T-cell (primary cell): ENCODE results near the gene S100A4. TPM values are rescaled to one million over a fixed set of nuclear protein-coding genes. Genes with fewer than 3 reads are reported as not detected.
"Not testable (repeated sequence)": the region's sequence is repeated elsewhere in the genome, so short reads cannot be mapped to it uniquely, and the experiment has no call there.

Experiments
- ATAC-seq, 4 experiments: fragments of 200-7000 bp in 3 of 4; fragments of 150-1000 bp in 1 of 4; cut with Tn5 transposase; replicated peaks in 1 of 4; 1 replicate in 3 of 4; 2 replicates in 1 of 4; pipeline ENCODE4 v1.10.0; 2021; ENCODE audit warnings: moderate library complexity in 3 of 4, mild to moderate bottlenecking in 2 of 4, moderate number of reproducible peaks in 1 of 4
- CTCF ChIA-PET, 2 donors: fragments of 300-600 bp; sonication (Branson Sonifier 250); formaldehyde crosslinking; loops; one replicate each; lab custom pipeline; 2022; ENCODE audit warnings: antibody characterized with exemption in 2 of 2; lab: Charles Lee
- POLR2A ChIA-PET, 2 donors: fragments of 300-600 bp; sonication (Branson Sonifier 250); formaldehyde crosslinking; loops; one replicate each; lab custom pipeline; 2022; ENCODE audit warnings: antibody characterized with exemption in 2 of 2; lab: Charles Lee
- DNase-seq, 35 experiments: peaks; one replicate each; pipeline versions ENCODE4 v3.0.0 to v3.0.0-alpha.2; 2013 to 2023
- H3K27ac ChIP-seq: one replicate; pipeline ENCODE4 v1.5.1; 2013; ENCODE audit warnings: low read length
- H3K27me3 ChIP-seq, 2 experiments: replicated peaks in 1 of 2; 1 replicate in 1 of 2; 2 replicates in 1 of 2; pipeline versions ENCODE4 v1.6.1 to v1.7.0; 2013; ENCODE audit warnings: low read length in 1 of 2, mixed read lengths in 1 of 2; ENCODE audit not compliant: control insufficient read depth in 2 of 2, insufficient read depth in 2 of 2; ENCODE audit errors: extremely low read depth in 1 of 2
- H3K36me3 ChIP-seq, 2 donors: 1 replicate in 1 of 2; 2 replicates in 1 of 2; pipeline versions ENCODE4 v1.6.1 to v1.7.0; 2013; ENCODE audit warnings: low read length in 1 of 2; ENCODE audit not compliant: control insufficient read depth in 2 of 2, insufficient read depth in 1 of 2; ENCODE audit errors: extremely low read depth in 1 of 2
- H3K4me1 ChIP-seq, 2 experiments: 1 replicate in 1 of 2; 2 replicates in 1 of 2; pipeline versions ENCODE4 v1.6.1 to v1.7.0; 2013; ENCODE audit warnings: low read length in 2 of 2, mixed read lengths in 1 of 2; ENCODE audit not compliant: insufficient read depth in 2 of 2, control insufficient read depth in 1 of 2; ENCODE audit errors: extremely low read depth in 1 of 2
- H3K4me3 ChIP-seq, 2 donors: 1 replicate in 1 of 2; 2 replicates in 1 of 2; pipeline versions ENCODE4 v1.5.1 to v1.7.0; 2013; ENCODE audit warnings: mild to moderate bottlenecking in 2 of 2, low read length in 1 of 2, moderate library complexity in 1 of 2; ENCODE audit not compliant: control insufficient read depth in 1 of 2; ENCODE audit errors: extremely low read depth in 1 of 2
- H3K9me3 ChIP-seq: 2 replicates; pipeline ENCODE4 v1.7.0; 2013
- H3K27ac Mint-ChIP-seq, 2 donors: one replicate each; pipeline ENCODE4 v1.8.0; 2020 to 2021; ENCODE audit warnings: mild to moderate bottlenecking in 2 of 2, mixed read lengths in 2 of 2
- H3K27me3 Mint-ChIP-seq, 2 donors: one replicate each; pipeline ENCODE4 v1.8.0; 2021 to 2022; ENCODE audit warnings: mixed read lengths in 2 of 2
- H3K36me3 Mint-ChIP-seq: one replicate; pipeline ENCODE4 v1.8.0; 2021; ENCODE audit warnings: mixed read lengths
- H3K4me1 Mint-ChIP-seq, 3 donors: one replicate each; pipeline ENCODE4 v1.8.0; 2020 to 2022; ENCODE audit warnings: mixed read lengths in 3 of 3, mild to moderate bottlenecking in 1 of 3
- H3K4me3 Mint-ChIP-seq, 3 donors: one replicate each; pipeline ENCODE4 v1.8.0; 2020 to 2022; ENCODE audit warnings: mild to moderate bottlenecking in 3 of 3, mixed read lengths in 3 of 3, moderate library complexity in 3 of 3
- H3K9me3 Mint-ChIP-seq, 3 donors: one replicate each; pipeline ENCODE4 v1.8.0; 2020 to 2022; ENCODE audit warnings: mixed read lengths in 3 of 3
- WGBS: methylation state at CpG from one replicate; pipeline ENCODE4 v1.1.5; 2013; ENCODE audit warnings: missing lambda C conversion rate; ENCODE audit not compliant: insufficient coverage; 5-methylcytosine and 5-hydroxymethylcytosine counted together
- total RNA-seq, 35 experiments: library from RNA in 6 of 35; stranded (reverse) in 6 of 35; fragments of 120-200 nt in 1 of 35; gene quantifications; one replicate each; pipeline versions ENCODE4 v1.2.1 to v1.2.4 and lab custom pipeline; 2013 to 2026

Gene S100A4
- total RNA-seq, 5 donors from 2014 or later (not counting 1 experiment from before 2014, with no cell fraction given): 297 to 698 (median 384) TPM

- POLR2A ChIA-PET, DNase-seq, H3K4me1 ChIP-seq, H3K36me3 Mint-ChIP-seq, H3K4me1 Mint-ChIP-seq, H3K27me3 Mint-ChIP-seq, H3K9me3 Mint-ChIP-seq, H3K4me3 Mint-ChIP-seq, H3K27me3 ChIP-seq, H3K9me3 ChIP-seq, H3K4me3 ChIP-seq, H3K27ac ChIP-seq, H3K27ac Mint-ChIP-seq, ATAC-seq, H3K36me3 ChIP-seq: not testable (repeated sequence)
- WGBS: 98% methylated on average over 34 of the region's 37 CpGs
- CTCF ChIA-PET: interaction anchor here (0.6 to 1.8 kb wide), 2 partner anchors 46 to 50 kb away, joined by 3 read pairs; no protein-coding TSS in a partner anchor
Observed at GRCh38 chr1:153521808-153522207, 23.8 kb downstream of the S100A4 start.

DNA sequence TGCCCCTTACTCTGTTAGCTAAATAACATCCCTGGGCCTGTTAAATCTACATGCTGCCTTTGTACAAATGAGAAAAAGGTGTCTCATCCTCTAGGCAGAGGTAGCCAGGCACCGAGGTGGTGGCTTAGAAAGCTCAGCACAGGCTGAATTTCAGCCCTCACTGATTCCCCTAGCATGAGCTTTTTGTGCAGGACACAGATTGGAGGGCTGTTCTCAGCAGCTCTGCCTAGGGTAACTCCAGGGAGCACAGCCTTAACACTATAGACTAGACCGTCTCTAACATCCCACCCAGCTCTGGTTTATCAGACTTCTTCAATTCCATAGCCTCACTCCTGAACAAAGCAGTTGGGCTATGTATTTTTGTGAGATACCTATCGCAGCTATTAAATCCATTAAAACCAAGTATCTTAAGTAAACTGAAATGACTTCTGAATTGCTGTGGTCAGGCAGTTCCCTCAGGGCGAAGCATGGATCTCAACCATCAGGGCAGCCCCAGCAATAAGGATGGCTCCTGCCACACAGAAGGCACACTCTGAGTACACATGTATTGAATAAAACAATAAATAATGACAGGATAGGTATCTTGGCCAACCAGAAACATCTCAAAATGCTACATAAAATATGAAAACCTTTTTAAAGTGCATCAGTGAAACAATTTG lies 24.7 kb downstream of the S100A4 start:
- WGBS: 55% methylated on average over 1 of the region's 4 CpGs
- DNase-seq (no peak), ATAC-seq (no peak)
- Mint-ChIP-seq H3K4me1 (peaks cover 4 to 7% (median 5%) of the 10 kb centered on the region in 3 donors), H3K36me3 (no peaks in the 10 kb centered on the region), H3K27ac (no peak overlapping the region), H3K27me3 (no peaks in the 10 kb centered on the region), H3K9me3 (no peaks in the 10 kb centered on the region), H3K4me3 (no peak overlapping the region)
- Histone ChIP-seq H3K36me3 (no peaks in the 10 kb centered on the region), H3K4me1 (no peaks in the 10 kb centered on the region), H3K9me3 (no peaks in the 10 kb centered on the region), H3K4me3 (no peak overlapping the region), H3K27me3 (no peaks in the 10 kb centered on the region), H3K27ac (no peak overlapping the region)
- POLR2A ChIA-PET: no interaction called here
- CTCF ChIA-PET: interaction anchor here (0.6 to 1.8 kb wide), 3 partner anchors 11 to 51 kb away, joined by 3 to 4 read pairs (median 3); no protein-coding TSS in a partner anchor

DNA sequence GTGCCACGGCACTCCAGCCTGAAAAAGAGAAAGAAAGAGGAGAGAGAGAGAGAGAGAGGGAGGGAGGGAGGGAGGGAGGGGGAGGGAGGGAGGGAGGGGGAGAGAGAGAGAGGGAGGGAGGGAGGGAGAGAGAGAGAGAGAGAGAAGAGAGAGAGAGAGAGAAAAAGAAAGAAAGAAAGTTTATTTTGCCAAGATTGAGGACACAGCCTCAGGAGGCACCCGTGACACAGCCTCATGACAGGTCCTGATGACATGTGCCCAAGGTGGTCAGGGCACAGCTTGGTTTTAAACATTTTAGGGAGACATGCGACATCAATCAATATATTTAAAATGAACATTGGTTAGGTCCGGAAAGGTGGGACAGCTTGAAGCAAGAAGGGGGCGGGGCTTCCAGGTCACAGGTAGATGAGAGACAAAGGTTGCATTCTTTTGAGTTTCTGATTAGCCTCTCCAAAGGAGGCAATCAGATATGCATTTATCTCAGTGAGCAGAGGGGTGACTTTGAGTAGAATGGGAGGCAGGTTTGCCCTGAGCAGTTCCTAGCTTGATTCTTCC lies 25.4 kb downstream of the S100A4 start:
- H3K4me1 ChIP-seq, H3K4me1 Mint-ChIP-seq, H3K36me3 Mint-ChIP-seq, H3K27ac Mint-ChIP-seq, H3K4me3 ChIP-seq, H3K9me3 Mint-ChIP-seq, H3K4me3 Mint-ChIP-seq, H3K9me3 ChIP-seq, H3K36me3 ChIP-seq, POLR2A ChIA-PET, ATAC-seq, H3K27me3 Mint-ChIP-seq, H3K27me3 ChIP-seq, DNase-seq, H3K27ac ChIP-seq: not testable (repeated sequence)
- CTCF ChIA-PET: interaction anchor here in 1 of 2 donors (0.9 to 1.8 kb wide), 2 partner anchors 10 to 48 kb away, joined by 3 to 4 read pairs; no protein-coding TSS in a partner anchor
- 90% methylated on average over 3 of the region's 5 CpGs for WGBS

DNA sequence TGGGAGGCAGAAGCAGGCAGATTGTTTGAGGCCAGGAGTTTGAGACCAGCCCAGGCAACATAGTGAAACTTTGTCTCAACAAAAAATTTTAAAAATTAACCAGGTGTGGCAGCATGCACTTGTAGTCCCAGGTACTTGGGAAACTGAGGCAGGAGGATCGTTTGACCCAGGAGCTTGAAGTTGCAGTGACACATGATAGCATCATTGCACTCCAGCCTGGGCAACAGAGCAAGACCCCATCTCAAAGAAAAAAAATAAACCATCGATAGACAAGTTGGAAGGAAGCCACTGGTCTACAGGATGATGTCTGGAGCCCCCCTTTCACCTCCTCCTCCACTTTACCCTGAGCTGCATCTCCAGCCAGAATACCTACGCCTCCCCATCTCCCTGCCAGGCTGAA lies 26.4 kb downstream of the S100A4 start:
- Histone ChIP-seq H3K4me3 (no peak overlapping the region), H3K4me1 (peaks cover 0 to 8% of the 10 kb centered on the region in 2 experiments), H3K27me3 (no peaks in the 10 kb centered on the region), H3K36me3 (no peaks in the 10 kb centered on the region), H3K27ac (no peak overlapping the region), H3K9me3 (no peaks in the 10 kb centered on the region)
- no peak for DNase-seq
- no peaks in the 10 kb centered on the region for H3K36me3 Mint-ChIP-seq
- no peaks in the 10 kb centered on the region for H3K9me3 Mint-ChIP-seq
- ChIA-PET POLR2A (no interaction called here), CTCF (no interaction called here)
- WGBS: 89% methylated on average over 1 of the region's 3 CpGs
- H3K27ac Mint-ChIP-seq: no peak overlapping the region
- H3K27me3 Mint-ChIP-seq: no peaks in the 10 kb centered on the region
- H3K4me3 Mint-ChIP-seq: no peak overlapping the region
- no peak for ATAC-seq
- H3K4me1 Mint-ChIP-seq: peaks cover 4 to 8% (median 6%) of the 10 kb centered on the region in 3 donors

DNA sequence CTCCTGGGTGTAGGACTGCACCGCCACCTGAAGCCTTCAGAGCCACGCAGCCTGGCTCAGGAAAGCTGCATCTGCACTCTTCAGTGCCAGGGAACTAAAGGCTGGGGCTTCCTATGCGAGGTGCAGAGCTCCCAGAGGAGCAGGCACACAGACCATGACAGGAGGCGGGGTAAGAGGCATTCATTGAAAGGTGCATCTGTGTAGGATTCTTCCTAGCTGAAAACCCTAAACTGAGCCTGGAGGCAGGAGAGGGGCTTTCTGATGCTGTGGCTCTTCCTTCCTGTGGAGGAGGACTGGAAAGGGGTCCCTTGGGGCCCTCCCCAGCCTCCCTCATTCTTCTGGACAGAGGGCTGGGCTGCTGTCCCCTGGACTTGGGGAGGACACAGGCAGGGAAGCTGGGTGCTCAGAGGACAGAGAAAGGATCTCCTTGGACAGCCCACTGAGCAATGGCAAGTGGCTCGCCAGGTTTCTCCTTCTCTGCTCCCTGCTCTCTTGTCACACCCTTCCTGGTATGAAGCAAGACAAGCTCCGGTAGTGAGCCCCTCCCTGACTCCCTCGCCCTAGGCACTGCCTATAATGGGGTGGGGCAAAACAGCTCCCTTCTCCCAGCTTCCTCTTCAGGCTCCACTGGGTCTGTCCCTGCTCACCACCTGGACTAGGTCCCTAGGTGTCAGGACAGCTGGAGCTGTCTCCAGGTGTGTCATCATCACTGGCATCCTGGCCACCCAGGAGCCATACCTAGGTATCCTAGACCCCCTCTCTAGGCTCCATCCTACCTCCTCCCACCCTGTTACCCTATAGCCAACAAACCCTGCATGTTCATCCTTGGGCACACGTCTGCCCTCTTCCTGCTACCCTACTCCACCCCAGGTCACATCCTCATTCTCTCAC lies 29.9 kb downstream of the S100A4 start:
- no peaks in the 10 kb centered on the region for H3K9me3 Mint-ChIP-seq
- no peaks in the 10 kb centered on the region for H3K36me3 Mint-ChIP-seq
- ChIA-PET POLR2A (no interaction called here), CTCF (interaction anchor here in 1 of 2 donors (0.7 kb wide), 1 partner anchor 54 kb away, joined by 3 read pairs; no protein-coding TSS in a partner anchor)
- no peak overlapping the region for H3K27ac ChIP-seq
- no peak overlapping the region for H3K27ac Mint-ChIP-seq
- H3K4me1 ChIP-seq: peaks cover 0 to 11% of the 10 kb centered on the region in 2 experiments
- no peaks in the 10 kb centered on the region for H3K27me3 Mint-ChIP-seq
- no peaks in the 10 kb centered on the region for H3K36me3 ChIP-seq
- DNase-seq: no peak
- H3K4me3 ChIP-seq: no peak overlapping the region
- ATAC-seq: peak in 1 of 4 experiments; percentile 16
- no peak overlapping the region for H3K4me3 Mint-ChIP-seq
- peaks cover 4 to 13% (median 11%) of the 10 kb centered on the region in 3 donors for H3K4me1 Mint-ChIP-seq
- no peaks in the 10 kb centered on the region for H3K9me3 ChIP-seq
- H3K27me3 ChIP-seq: no peaks in the 10 kb centered on the region
- WGBS: 75% methylated on average over 7 of the region's 8 CpGs

DNA sequence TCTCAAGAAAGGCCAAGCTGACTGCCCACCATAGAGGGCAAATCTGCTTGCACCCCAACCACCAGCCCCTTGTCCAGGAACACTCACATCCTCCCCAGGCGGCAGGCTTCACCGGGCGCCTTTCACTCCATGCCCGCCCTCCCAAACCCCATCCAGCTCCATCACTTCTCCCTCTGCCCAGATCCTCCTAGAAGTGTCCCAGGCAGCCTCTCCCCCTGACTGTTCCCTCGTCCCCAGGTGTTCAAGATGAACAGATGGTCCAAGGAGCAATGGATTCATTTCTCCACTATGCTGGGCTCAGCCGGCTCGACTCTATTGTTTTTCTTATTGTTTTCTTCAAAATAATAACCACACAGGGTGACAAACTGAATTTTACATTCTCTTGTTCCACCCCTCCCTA lies 31.9 kb downstream of the S100A4 start:
- Mint-ChIP-seq H3K36me3 (no peaks in the 10 kb centered on the region), H3K27me3 (no peaks in the 10 kb centered on the region), H3K27ac (no peak overlapping the region), H3K9me3 (no peaks in the 10 kb centered on the region), H3K4me1 (peaks cover 4 to 15% (median 13%) of the 10 kb centered on the region in 3 donors), H3K4me3 (no peak overlapping the region)
- DNase-seq: no peak
- Histone ChIP-seq H3K27ac (no peak overlapping the region), H3K36me3 (no peaks in the 10 kb centered on the region), H3K9me3 (no peaks in the 10 kb centered on the region), H3K27me3 (no peaks in the 10 kb centered on the region), H3K4me3 (no peak overlapping the region), H3K4me1 (peaks cover 0 to 13% of the 10 kb centered on the region in 2 experiments)
- ChIA-PET CTCF (no interaction called here), POLR2A (no interaction called here)
- WGBS: 92% methylated on average over 5 of the region's 7 CpGs
- no peak for ATAC-seq
